ENCODE measurements around the gene CRAT.

DNA sequence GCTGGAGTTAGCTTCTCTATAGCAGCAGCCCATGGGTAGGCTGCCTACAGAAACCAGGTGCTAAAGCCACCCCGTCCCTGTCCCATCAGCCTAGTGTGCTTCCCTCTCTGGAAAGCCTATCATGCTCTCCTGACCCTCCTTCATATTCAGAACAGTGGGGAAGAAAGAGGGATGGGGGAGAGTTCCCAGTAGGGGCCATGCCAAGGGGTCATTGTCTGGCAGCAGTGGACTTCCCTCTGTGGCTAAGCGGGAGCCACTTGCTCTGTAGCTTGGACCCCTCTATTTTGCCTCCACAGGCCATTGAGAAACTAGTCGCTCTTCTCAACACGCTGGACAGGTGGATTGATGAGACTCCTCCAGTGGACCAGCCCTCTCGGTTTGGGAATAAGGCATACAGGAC, 18.1 kb upstream of the CRAT start:
- no peak for TF ChIP-seq CTCF (IDR thresholded peaks at IDR 0.05)
- no peak for TF ChIP-seq EZH2 (IDR thresholded peaks at IDR 0.05)
- no peak for TF ChIP-seq EZH2phosphoT487 (IDR thresholded peaks at IDR 0.05)

Data from neural progenitor cell (in vitro differentiated cells).